SK-N-SH treated with all-trans-retinoic acid at 6 μM for 48 hours (cell line): ENCODE measurements around the gene MSX1.

Experiments used
- BACH2 ChIP-seq: fragments of 250-450 bp; sonication (Bioruptor Pico); IDR thresholded peaks from 2 replicates; pipeline ENCODE4 v1.9.0; 2021; ENCODE audit warnings: mild to moderate bottlenecking, borderline replicate concordance
- GLIS3 ChIP-seq: fragments of 250-450 bp; sonication (Bioruptor Pico); IDR thresholded peaks from 2 replicates; pipeline ENCODE4 v1.5.0; 2020; ENCODE audit warnings: mild to moderate bottlenecking, moderate library complexity
- OSR1 ChIP-seq: fragments of 250-450 bp; sonication (Bioruptor Pico); IDR thresholded peaks from 2 replicates; pipeline ENCODE4 v1.8.0; 2022; ENCODE audit warnings: moderate library complexity, mild to moderate bottlenecking, inconsistent platforms
- ZFP3 ChIP-seq: fragments of 250-450 bp; sonication (Bioruptor Pico); IDR thresholded peaks from 2 replicates; pipeline ENCODE4 v1.5.0; 2020; ENCODE audit warnings: mild to moderate bottlenecking, moderate library complexity
- ZNF8 ChIP-seq: fragments of 450-650 bp; formaldehyde crosslinking; IDR thresholded peaks from 2 replicates; pipeline ENCODE4 v1.5.0; 2020; ENCODE audit warnings: mild to moderate bottlenecking, moderate library complexity
- TF ChIP-seq, protein P1 (sequence below): fragments of 250-450 bp; sonication (Bioruptor Pico); IDR thresholded peaks from 2 replicates; pipeline ENCODE4 v1.8.0; 2020; ENCODE audit warnings: mild to moderate bottlenecking, moderate library complexity, borderline replicate concordance
- TF ChIP-seq, protein P2 (sequence below): fragments of 250-450 bp; sonication (Bioruptor Pico); IDR thresholded peaks from 2 replicates; pipeline ENCODE4 v1.5.1; 2020; ENCODE audit warnings: low read depth, mild to moderate bottlenecking, moderate library complexity

DNA sequence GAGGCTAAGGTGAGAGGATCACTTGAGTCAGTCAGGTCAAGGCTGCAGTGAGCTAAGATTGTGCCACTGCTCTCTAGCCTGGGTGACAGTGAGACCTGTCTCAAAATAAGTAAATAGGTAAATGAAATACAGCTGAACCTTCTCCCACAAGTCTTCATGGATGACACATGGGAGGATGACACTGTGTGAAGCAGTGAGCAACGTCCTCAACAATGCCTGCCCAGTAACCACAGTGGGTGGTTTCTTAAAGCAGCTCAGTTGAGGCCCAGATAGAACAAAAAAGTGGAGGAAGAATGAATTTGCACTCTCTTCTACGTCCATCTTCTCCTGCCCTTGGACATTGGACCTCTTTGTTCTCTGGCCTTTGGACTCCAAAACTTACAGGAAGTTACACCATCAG is 52.7 kb downstream of the MSX1 start:
- TF ChIP-seq BACH2 (CRISPR knock-in tag) (no peak), ZNF8 (CRISPR knock-in tag) (no peak), GLIS3 (no peak), OSR1 (CRISPR knock-in tag) (no peak), ZFP3 (CRISPR knock-in tag) (no peak)
- TF ChIP-seq, protein P1, sequence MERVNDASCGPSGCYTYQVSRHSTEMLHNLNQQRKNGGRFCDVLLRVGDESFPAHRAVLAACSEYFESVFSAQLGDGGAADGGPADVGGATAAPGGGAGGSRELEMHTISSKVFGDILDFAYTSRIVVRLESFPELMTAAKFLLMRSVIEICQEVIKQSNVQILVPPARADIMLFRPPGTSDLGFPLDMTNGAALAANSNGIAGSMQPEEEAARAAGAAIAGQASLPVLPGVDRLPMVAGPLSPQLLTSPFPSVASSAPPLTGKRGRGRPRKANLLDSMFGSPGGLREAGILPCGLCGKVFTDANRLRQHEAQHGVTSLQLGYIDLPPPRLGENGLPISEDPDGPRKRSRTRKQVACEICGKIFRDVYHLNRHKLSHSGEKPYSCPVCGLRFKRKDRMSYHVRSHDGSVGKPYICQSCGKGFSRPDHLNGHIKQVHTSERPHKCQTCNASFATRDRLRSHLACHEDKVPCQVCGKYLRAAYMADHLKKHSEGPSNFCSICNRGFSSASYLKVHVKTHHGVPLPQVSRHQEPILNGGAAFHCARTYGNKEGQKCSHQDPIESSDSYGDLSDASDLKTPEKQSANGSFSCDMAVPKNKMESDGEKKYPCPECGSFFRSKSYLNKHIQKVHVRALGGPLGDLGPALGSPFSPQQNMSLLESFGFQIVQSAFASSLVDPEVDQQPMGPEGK (CRISPR knock-in tag) = no peak
- TF ChIP-seq, protein P2, sequence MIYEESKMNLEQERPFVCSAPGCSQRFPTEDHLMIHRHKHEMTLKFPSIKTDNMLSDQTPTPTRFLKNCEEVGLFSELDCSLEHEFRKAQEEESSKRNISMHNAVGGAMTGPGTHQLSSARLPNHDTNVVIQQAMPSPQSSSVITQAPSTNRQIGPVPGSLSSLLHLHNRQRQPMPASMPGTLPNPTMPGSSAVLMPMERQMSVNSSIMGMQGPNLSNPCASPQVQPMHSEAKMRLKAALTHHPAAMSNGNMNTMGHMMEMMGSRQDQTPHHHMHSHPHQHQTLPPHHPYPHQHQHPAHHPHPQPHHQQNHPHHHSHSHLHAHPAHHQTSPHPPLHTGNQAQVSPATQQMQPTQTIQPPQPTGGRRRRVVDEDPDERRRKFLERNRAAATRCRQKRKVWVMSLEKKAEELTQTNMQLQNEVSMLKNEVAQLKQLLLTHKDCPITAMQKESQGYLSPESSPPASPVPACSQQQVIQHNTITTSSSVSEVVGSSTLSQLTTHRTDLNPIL (CRISPR knock-in tag) = no peak
